HFFc6 (cell line): ENCODE measurements around the gene WHRN. TPM values are rescaled to one million over a fixed set of nuclear protein-coding genes. Genes with fewer than 3 reads are reported as not detected.

Experiments
- DNase-seq: peaks from one replicate; pipeline ENCODE4 v3.0.0-alpha.2; 2018
- H3K27ac Mint-ChIP-seq: 2 replicates; pipeline ENCODE4 v1.8.0; 2020; ENCODE audit warnings: mild to moderate bottlenecking, mixed read lengths
- H3K27me3 Mint-ChIP-seq: 2 replicates; pipeline ENCODE4 v1.8.0; 2021; ENCODE audit warnings: mild to moderate bottlenecking, moderate library complexity, mixed read lengths; ENCODE audit not compliant: insufficient read depth
- H3K36me3 Mint-ChIP-seq: 2 replicates; pipeline ENCODE4 v1.8.0; 2021; ENCODE audit warnings: low read depth, mixed read lengths
- H3K4me1 Mint-ChIP-seq: 2 replicates; pipeline ENCODE4 v1.8.0; 2020; ENCODE audit warnings: low read depth, mixed read lengths
- H3K4me3 Mint-ChIP-seq: 2 replicates; pipeline ENCODE4 v1.8.0; 2020; ENCODE audit warnings: mild to moderate bottlenecking, moderate library complexity, mixed read lengths
- H3K9me3 Mint-ChIP-seq: 2 replicates; pipeline ENCODE4 v1.8.0; 2020; ENCODE audit warnings: mild to moderate bottlenecking, mixed read lengths
- total RNA-seq, 6 experiments: library from RNA; stranded (reverse); fragmentation: NEBNext Ultra II Directional; extraction: Animal tissue kit (Norgen Biotek cat#: 25700); gene quantifications; 2 replicates in 1 of 6; 3 replicates in 5 of 6; pipeline ENCODE4 v1.2.3, GENCODE V29; 2021
- TF ChIP-seq, protein P1 (sequence below): fragments of 200-600 bp; sonication (generic); IDR thresholded peaks from 2 replicates; pipeline ENCODE4 v1.5.0; 2021; ENCODE audit warnings: antibody characterized with exemption, mild to moderate bottlenecking

The WHRN gene
- total RNA-seq, 6 experiments from 2014 or later = 3.0 to 4.8 (median 3.6) TPM

DNA sequence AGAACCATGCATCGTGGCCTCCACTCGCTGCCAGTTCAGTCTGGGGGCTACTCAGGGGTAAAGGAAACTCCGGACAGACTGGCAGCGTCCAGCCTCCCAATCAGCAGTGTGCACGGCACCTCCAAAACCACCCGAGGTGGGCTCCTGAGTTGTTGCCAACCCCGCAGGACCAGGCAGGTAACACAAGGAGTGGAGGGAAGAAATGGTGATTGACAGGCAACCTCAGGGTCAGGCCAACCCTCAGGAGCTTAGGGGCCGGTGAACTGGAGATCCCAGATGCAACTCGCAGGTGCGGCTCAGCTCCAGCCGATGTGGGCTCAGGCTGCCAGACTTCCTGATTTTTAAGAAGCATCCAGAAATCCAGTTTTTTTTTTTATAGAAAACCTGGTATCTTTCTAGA lies 80.1 kb downstream of the WHRN start:
- H3K4me3 Mint-ChIP-seq = no peak overlapping the region
- no peaks in the 10 kb centered on the region for H3K9me3 Mint-ChIP-seq
- no peaks in the 10 kb centered on the region for H3K36me3 Mint-ChIP-seq
- TF ChIP-seq, protein P1, sequence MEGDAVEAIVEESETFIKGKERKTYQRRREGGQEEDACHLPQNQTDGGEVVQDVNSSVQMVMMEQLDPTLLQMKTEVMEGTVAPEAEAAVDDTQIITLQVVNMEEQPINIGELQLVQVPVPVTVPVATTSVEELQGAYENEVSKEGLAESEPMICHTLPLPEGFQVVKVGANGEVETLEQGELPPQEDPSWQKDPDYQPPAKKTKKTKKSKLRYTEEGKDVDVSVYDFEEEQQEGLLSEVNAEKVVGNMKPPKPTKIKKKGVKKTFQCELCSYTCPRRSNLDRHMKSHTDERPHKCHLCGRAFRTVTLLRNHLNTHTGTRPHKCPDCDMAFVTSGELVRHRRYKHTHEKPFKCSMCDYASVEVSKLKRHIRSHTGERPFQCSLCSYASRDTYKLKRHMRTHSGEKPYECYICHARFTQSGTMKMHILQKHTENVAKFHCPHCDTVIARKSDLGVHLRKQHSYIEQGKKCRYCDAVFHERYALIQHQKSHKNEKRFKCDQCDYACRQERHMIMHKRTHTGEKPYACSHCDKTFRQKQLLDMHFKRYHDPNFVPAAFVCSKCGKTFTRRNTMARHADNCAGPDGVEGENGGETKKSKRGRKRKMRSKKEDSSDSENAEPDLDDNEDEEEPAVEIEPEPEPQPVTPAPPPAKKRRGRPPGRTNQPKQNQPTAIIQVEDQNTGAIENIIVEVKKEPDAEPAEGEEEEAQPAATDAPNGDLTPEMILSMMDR = no peak
- H3K27ac Mint-ChIP-seq = no peak overlapping the region
- H3K27me3 Mint-ChIP-seq = peaks cover 25% of the 10 kb centered on the region
- no peaks in the 10 kb centered on the region for H3K4me1 Mint-ChIP-seq
- DNase-seq = no peak

DNA sequence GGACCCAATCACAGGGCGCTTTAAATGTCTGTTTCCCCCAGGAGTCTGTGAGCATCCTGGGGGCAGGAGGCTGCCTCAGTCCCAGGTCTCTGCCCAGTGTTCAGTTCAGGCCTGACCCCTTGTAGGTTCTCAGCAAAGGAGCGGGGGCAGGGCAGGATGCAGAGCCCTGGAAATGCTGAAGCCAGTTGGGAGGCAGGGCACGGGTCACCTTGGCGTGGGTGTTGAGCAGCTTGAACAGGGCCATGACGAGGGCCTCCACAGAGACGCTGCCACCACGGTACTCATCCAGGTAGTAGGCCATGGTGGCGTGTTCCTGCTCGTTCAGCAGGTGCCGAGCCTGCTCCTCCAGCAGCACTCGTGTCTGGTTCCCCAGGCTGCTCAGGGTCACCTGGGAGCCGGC lies 81.1 kb downstream of the WHRN start:
- Mint-ChIP-seq H3K27ac (no peak overlapping the region), H3K9me3 (no peaks in the 10 kb centered on the region), H3K27me3 (peaks cover 28% of the 10 kb centered on the region), H3K4me3 (no peak overlapping the region), H3K36me3 (no peaks in the 10 kb centered on the region), H3K4me1 (no peaks in the 10 kb centered on the region)
- TF ChIP-seq, protein P1 = no peak
- DNase-seq = no peak

- Mint-ChIP-seq H3K27me3 (peaks cover 26% of the 10 kb centered on the region), H3K4me1 (no peaks in the 10 kb centered on the region), H3K27ac (no peak overlapping the region), H3K36me3 (no peaks in the 10 kb centered on the region), H3K9me3 (no peaks in the 10 kb centered on the region), H3K4me3 (no peak overlapping the region)
- no peak for DNase-seq
- TF ChIP-seq, protein P1 = no peak
These were observed 82.1 kb downstream of the WHRN start for GRCh38 chr9:114423181-114423580.

DNA sequence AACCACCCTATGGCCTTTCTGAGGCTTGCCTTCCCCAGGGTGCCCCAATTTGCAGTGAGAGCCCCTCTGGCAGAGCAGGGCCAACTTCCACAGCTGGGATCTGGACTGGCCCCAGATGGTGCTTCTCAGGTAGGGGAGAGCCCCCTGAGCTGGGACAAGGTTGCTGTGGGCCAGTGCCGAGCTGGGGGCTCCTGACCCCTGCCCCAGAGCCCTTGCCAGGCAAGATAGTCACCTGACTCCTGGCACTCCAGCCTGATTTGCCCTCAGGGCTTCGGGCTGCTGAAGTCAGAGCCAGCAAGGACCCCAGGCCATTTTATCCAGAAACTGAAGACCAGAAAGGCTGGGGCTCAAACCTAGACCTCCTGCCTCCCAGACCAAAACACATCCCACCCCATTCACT lies 84.1 kb downstream of the WHRN start:
- DNase-seq = no peak
- TF ChIP-seq, protein P1 = no peak
- H3K9me3 Mint-ChIP-seq = no peaks in the 10 kb centered on the region
- H3K36me3 Mint-ChIP-seq = no peaks in the 10 kb centered on the region
- H3K4me3 Mint-ChIP-seq = no peak overlapping the region
- H3K27ac Mint-ChIP-seq = no peak overlapping the region
- H3K27me3 Mint-ChIP-seq = peaks cover 18% of the 10 kb centered on the region
- peaks cover 14% of the 10 kb centered on the region for H3K4me1 Mint-ChIP-seq

DNA sequence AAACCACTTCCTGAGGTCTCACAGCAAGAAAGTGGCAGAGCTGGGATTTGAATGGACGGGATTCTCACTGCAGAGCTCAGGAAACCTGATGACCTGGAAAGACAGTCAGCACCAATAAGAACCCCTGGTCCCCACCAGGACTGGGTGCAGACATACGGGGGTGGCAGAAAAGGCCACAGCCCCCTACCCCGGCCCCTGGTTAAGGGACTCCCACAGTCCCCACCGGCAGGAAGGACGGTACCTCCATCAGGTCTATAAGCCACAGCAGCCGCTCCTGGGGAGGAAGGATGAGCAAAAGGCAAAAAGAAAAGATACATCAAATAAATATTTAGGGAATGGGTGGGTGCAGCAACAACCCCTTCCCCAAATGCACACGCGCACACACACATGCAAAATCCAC lies 85.5 kb downstream of the WHRN start:
- Mint-ChIP-seq H3K4me1 (peaks cover 14% of the 10 kb centered on the region), H3K36me3 (no peaks in the 10 kb centered on the region), H3K4me3 (no peak overlapping the region), H3K27me3 (peaks cover 20% of the 10 kb centered on the region), H3K27ac (no peak overlapping the region), H3K9me3 (no peaks in the 10 kb centered on the region)
- DNase-seq = no peak
- TF ChIP-seq, protein P1 = no peak

DNA sequence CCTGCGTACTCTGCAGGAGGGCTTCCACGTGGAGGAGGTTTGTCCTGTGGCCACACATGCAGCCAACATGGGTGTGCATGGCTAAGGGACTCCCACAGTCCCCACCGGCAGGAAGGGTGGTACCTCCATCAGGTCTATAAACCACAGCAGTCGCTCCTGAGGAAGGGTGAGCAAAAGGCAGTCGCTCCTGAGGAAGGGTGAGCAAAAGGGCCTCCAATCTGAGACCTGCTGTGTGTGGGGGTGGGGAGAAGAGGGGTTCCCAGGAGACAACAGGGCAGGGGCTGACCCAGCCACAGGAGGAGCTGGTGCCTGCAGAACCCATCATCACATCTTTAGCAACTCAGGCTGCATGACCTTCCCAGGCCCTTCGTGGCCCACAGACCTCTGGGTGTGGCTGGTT lies 87.2 kb downstream of the WHRN start:
- Mint-ChIP-seq H3K9me3 (no peaks in the 10 kb centered on the region), H3K27ac (no peak overlapping the region), H3K4me3 (no peak overlapping the region), H3K4me1 (peaks cover 27% of the 10 kb centered on the region), H3K36me3 (no peaks in the 10 kb centered on the region), H3K27me3 (peaks cover 14% of the 10 kb centered on the region)
- no peak for DNase-seq
- TF ChIP-seq, protein P1 = no peak
